ENCODE results near the gene ISCA2.

The ISCA2 gene

DNA sequence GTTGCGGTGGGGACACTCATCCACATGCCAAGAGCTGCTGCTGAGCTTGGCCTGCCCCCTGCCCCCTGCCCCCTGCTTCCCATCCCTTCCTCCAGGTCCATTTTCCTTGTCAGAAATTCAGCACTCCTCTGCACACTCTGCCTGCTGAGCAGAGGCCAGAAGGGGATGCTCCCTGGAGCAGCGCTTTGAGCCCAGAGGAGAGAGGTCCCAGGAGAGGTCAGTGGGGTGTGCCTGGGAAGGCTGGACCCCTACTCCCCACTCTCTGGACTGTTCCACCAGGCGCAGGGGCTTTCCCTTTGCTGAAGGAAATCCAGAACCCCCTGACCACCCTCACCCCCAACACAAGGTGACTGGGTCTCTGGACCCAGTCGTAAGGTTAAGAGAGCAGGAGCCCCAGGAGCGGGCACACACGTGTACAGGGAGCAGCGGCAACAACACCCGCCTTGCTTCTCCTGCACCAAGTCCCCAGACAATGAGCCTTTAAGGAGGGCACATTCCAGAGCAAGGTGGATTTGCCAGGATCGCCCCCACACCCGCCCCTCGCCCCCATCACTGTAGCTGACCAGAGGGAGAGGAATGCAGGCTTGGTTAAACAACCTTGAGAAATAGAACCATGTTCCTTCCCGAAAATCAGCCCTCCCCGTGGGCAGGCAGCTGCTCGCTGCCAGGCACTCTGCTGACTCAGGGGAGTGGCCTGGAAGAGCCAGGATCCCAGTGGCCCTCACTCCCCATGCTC is 30.7 kb downstream of the ISCA2 start:
- H3K4me3 ChIP-seq: no peak overlapping the region
- H3K9me3 ChIP-seq (ENCODE audit: low read depth, low read length): no peaks in the 10 kb centered on the region
- H3K27ac ChIP-seq: no peak overlapping the region
- DNase-seq (ENCODE audit: low read depth, low spot score): no peak
- H3K36me3 ChIP-seq (ENCODE audit: insufficient read depth, low read length): no peaks in the 10 kb centered on the region
- no peak overlapping the region for H3K9ac ChIP-seq (ENCODE audit: insufficient read length)
- TF ChIP-seq EZH2 (IDR thresholded peaks at IDR 0.05) (no peak), POLR2AphosphoS5 (IDR thresholded peaks at IDR 0.05; ENCODE audit: borderline replicate concordance, low read depth, low read length) (no peak), FOXP2 (optimal IDR thresholded peaks at IDR 0.05; ENCODE audit: control extremely low read depth, extremely low read length, insufficient read depth) (no peak)

- H3K27ac ChIP-seq: no peak overlapping the region
- H3K9ac ChIP-seq (ENCODE audit: insufficient read length): no peak overlapping the region
- TF ChIP-seq EZH2 (IDR thresholded peaks at IDR 0.05): no peak
- no peak for TF ChIP-seq FOXP2 (optimal IDR thresholded peaks at IDR 0.05; ENCODE audit: control extremely low read depth, extremely low read length, insufficient read depth)
- no peak for TF ChIP-seq POLR2AphosphoS5 (IDR thresholded peaks at IDR 0.05; ENCODE audit: borderline replicate concordance, low read depth, low read length)
- no peaks in the 10 kb centered on the region for H3K9me3 ChIP-seq (ENCODE audit: low read depth, low read length)
- H3K4me3 ChIP-seq: no peak overlapping the region
- no peaks in the 10 kb centered on the region for H3K36me3 ChIP-seq (ENCODE audit: insufficient read depth, low read length)
- no peak for DNase-seq (ENCODE audit: low read depth, low spot score)
Measured at GRCh38 chr14:74524812-74525135, 31.2 kb downstream of the ISCA2 start.

GRCh38 chr14:74525361-74525851 is 31.8 kb downstream of the ISCA2 start:
- Histone ChIP-seq H3K9me3 (ENCODE audit: low read depth, low read length) (no peaks in the 10 kb centered on the region), H3K27ac (no peak overlapping the region), H3K4me3 (no peak overlapping the region), H3K9ac (ENCODE audit: insufficient read length) (no peak overlapping the region), H3K36me3 (ENCODE audit: insufficient read depth, low read length) (no peaks in the 10 kb centered on the region)
- DNase-seq (ENCODE audit: low read depth, low spot score): no peak
- TF ChIP-seq POLR2AphosphoS5 (IDR thresholded peaks at IDR 0.05; ENCODE audit: borderline replicate concordance, low read depth, low read length) (no peak), FOXP2 (optimal IDR thresholded peaks at IDR 0.05; ENCODE audit: control extremely low read depth, extremely low read length, insufficient read depth) (no peak), EZH2 (IDR thresholded peaks at IDR 0.05) (no peak)

GRCh38 chr14:74526854-74527585 is 33.5 kb downstream of the ISCA2 start:
- H3K27ac ChIP-seq: no peak overlapping the region
- H3K9me3 ChIP-seq (ENCODE audit: low read depth, low read length): no peaks in the 10 kb centered on the region
- no peaks in the 10 kb centered on the region for H3K36me3 ChIP-seq (ENCODE audit: insufficient read depth, low read length)
- no peak overlapping the region for H3K9ac ChIP-seq (ENCODE audit: insufficient read length)
- no peak for DNase-seq (ENCODE audit: low read depth, low spot score)
- TF ChIP-seq FOXP2 (optimal IDR thresholded peaks at IDR 0.05; ENCODE audit: control extremely low read depth, extremely low read length, insufficient read depth) (no peak), EZH2 (IDR thresholded peaks at IDR 0.05) (no peak), POLR2AphosphoS5 (IDR thresholded peaks at IDR 0.05; ENCODE audit: borderline replicate concordance, low read depth, low read length) (no peak)
- H3K4me3 ChIP-seq: no peak overlapping the region

DNA sequence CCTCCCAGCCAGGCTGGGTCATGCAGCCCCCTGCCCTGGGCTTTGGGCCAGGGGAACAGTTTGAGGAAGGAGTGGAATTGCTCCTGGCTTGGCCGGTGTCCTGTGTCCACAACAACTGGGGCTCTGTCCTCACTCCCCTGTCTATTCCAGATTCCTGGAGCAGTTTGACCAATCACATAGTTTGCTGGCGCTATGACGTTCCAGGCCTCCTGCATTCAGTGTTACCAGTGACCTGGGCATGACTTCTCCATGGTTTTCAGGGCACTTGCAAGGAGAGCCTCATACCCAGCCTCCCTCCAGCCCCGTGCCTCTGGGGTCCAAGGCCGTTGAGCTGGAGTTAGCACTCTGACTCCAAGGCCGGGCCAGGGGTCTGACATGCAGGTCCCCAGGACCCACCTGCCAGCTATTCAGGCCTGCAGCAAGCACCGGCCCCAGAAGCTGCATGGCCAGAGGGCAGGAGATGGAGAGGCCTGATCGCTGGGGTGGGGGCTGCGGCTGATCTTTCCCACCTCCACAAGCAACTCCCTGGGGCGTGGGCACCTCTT is 34.2 kb downstream of the ISCA2 start:
- TF ChIP-seq POLR2AphosphoS5 (IDR thresholded peaks at IDR 0.05; ENCODE audit: borderline replicate concordance, low read depth, low read length): no peak
- TF ChIP-seq FOXP2 (optimal IDR thresholded peaks at IDR 0.05; ENCODE audit: control extremely low read depth, extremely low read length, insufficient read depth): no peak
- no peak for TF ChIP-seq EZH2 (IDR thresholded peaks at IDR 0.05)
- Histone ChIP-seq H3K4me3 (no peak overlapping the region), H3K9me3 (ENCODE audit: low read depth, low read length) (no peaks in the 10 kb centered on the region), H3K27ac (no peak overlapping the region), H3K9ac (ENCODE audit: insufficient read length) (no peak overlapping the region), H3K36me3 (ENCODE audit: insufficient read depth, low read length) (no peaks in the 10 kb centered on the region)
- DNase-seq (ENCODE audit: low read depth, low spot score): no peak

DNA sequence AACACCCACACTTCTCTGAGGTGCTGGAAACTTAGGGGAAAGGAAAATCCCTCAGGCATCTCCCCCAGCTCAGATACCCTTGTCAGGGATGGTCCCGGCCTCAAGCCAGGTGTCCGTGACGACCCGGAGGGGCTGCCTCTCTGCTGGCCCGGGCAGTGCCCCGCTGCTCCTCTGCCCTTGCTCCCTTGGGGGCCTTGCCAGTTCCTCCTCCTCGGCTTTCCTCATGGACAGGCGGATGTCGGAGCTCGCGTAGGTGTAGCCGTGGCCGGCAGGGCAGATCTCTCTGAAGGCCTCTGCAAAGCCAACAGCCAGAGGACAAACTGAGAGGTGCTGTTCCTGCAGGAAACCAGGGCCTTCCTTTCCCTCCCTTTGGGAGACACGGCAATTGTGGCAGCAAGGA is 34.8 kb downstream of the ISCA2 start:
- TF ChIP-seq FOXP2 (optimal IDR thresholded peaks at IDR 0.05; ENCODE audit: control extremely low read depth, extremely low read length, insufficient read depth): no peak
- no peak for TF ChIP-seq POLR2AphosphoS5 (IDR thresholded peaks at IDR 0.05; ENCODE audit: borderline replicate concordance, low read depth, low read length)
- no peak for TF ChIP-seq EZH2 (IDR thresholded peaks at IDR 0.05)

DNA sequence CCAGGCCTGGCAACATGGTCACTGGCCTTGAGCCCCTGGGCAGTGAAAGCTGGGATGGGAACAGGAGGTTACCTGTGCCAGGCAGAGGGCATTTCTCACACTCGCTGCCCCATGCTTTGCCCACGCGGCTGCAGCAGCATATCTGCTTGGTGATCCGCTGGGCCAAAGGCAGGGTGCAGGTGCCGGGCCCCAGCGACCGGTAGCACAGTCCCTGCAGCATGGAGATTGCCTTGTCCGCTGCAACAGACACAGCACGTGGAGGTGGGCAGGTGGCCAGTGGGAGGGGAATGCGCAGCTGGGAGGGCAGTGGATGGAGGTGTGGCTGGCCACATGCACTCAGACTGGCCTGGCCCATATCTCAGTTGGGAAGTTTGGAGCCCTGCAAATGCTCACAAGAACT is 35.3 kb downstream of the ISCA2 start:
- TF ChIP-seq EZH2 (IDR thresholded peaks at IDR 0.05) (no peak), FOXP2 (optimal IDR thresholded peaks at IDR 0.05; ENCODE audit: control extremely low read depth, extremely low read length, insufficient read depth) (no peak), POLR2AphosphoS5 (IDR thresholded peaks at IDR 0.05; ENCODE audit: borderline replicate concordance, low read depth, low read length) (no peak)
- no peak overlapping the region for H3K4me3 ChIP-seq
- H3K9me3 ChIP-seq (ENCODE audit: low read depth, low read length): no peaks in the 10 kb centered on the region
- no peaks in the 10 kb centered on the region for H3K36me3 ChIP-seq (ENCODE audit: insufficient read depth, low read length)
- no peak overlapping the region for H3K27ac ChIP-seq
- H3K9ac ChIP-seq (ENCODE audit: insufficient read length): no peak overlapping the region
- no peak for DNase-seq (ENCODE audit: low read depth, low spot score)

More for the DNA sequence above, 34.8 kb downstream of the ISCA2 start:
- Histone ChIP-seq H3K9me3 (ENCODE audit: low read depth, low read length) (no peaks in the 10 kb centered on the region), H3K36me3 (ENCODE audit: insufficient read depth, low read length) (no peaks in the 10 kb centered on the region), H3K4me3 (no peak overlapping the region), H3K9ac (ENCODE audit: insufficient read length) (no peak overlapping the region), H3K27ac (no peak overlapping the region)
- DNase-seq (ENCODE audit: low read depth, low spot score): no peak

GRCh38 chr14:74531006-74531405 is 37.4 kb downstream of the ISCA2 start:
- TF ChIP-seq EZH2 (IDR thresholded peaks at IDR 0.05) (no peak), FOXP2 (optimal IDR thresholded peaks at IDR 0.05; ENCODE audit: control extremely low read depth, extremely low read length, insufficient read depth) (no peak), POLR2AphosphoS5 (IDR thresholded peaks at IDR 0.05; ENCODE audit: borderline replicate concordance, low read depth, low read length) (no peak)
- Histone ChIP-seq H3K9ac (ENCODE audit: insufficient read length) (no peak overlapping the region), H3K4me3 (no peak overlapping the region), H3K36me3 (ENCODE audit: insufficient read depth, low read length) (no peaks in the 10 kb centered on the region), H3K9me3 (ENCODE audit: low read depth, low read length) (no peaks in the 10 kb centered on the region), H3K27ac (no peak overlapping the region)
- no peak for DNase-seq (ENCODE audit: low read depth, low spot score)
